ENCODE results near the gene ALOXE3.

The ALOXE3 gene

GRCh38 chr17:8100763-8101162, 17.6 kb downstream of the ALOXE3 start:
- no peak overlapping the region for H3K4me3 ChIP-seq (ENCODE audit: low read depth in 1 of 5, low read length in 5 of 5)

GRCh38 chr17:8100111-8100510, 18.2 kb downstream of the ALOXE3 start:
- Histone ChIP-seq H3K9me3 (ENCODE audit: control insufficient read depth in 5 of 5, low read length in 5 of 5) (no peaks in the 10 kb centered on the region), H3K27me3 (ENCODE audit: control insufficient read depth in 5 of 5, insufficient read depth in 4 of 5, low read length in 5 of 5) (peaks cover 3 to 13% (median 11%) of the 10 kb centered on the region in 5 donors), H3K9ac (ENCODE audit: low read length in 5 of 5) (no peak overlapping the region), H3K36me3 (ENCODE audit: control insufficient read depth in 5 of 5, insufficient read depth in 5 of 5, low read length in 5 of 5) (no peaks in the 10 kb centered on the region), H3K4me1 (ENCODE audit: control insufficient read depth in 5 of 5, insufficient read depth in 5 of 5, low read length in 5 of 5) (no peaks in the 10 kb centered on the region), H3K27ac (ENCODE audit: low read depth, low read length) (no peak overlapping the region), H3K4me3 (ENCODE audit: low read depth in 1 of 5, low read length in 5 of 5) (no peak overlapping the region)

More at GRCh38 chr17:8100763-8101162, 17.6 kb downstream of the ALOXE3 start:
- H3K27me3 ChIP-seq (ENCODE audit: control insufficient read depth in 5 of 5, insufficient read depth in 4 of 5, low read length in 5 of 5): peaks cover 3 to 12% (median 7%) of the 10 kb centered on the region in 5 donors
- no peaks in the 10 kb centered on the region for H3K36me3 ChIP-seq (ENCODE audit: control insufficient read depth in 5 of 5, insufficient read depth in 5 of 5, low read length in 5 of 5)
- H3K4me1 ChIP-seq (ENCODE audit: control insufficient read depth in 5 of 5, insufficient read depth in 5 of 5, low read length in 5 of 5): no peaks in the 10 kb centered on the region
- no peak overlapping the region for H3K27ac ChIP-seq (ENCODE audit: low read depth, low read length)
- no peaks in the 10 kb centered on the region for H3K9me3 ChIP-seq (ENCODE audit: control insufficient read depth in 5 of 5, low read length in 5 of 5)
- no peak overlapping the region for H3K9ac ChIP-seq (ENCODE audit: low read length in 5 of 5)

- H3K4me1 ChIP-seq (ENCODE audit: control insufficient read depth in 5 of 5, insufficient read depth in 5 of 5, low read length in 5 of 5): no peaks in the 10 kb centered on the region
- H3K27ac ChIP-seq (ENCODE audit: low read depth, low read length): no peak overlapping the region
- H3K36me3 ChIP-seq (ENCODE audit: control insufficient read depth in 5 of 5, insufficient read depth in 5 of 5, low read length in 5 of 5): no peaks in the 10 kb centered on the region
- H3K9me3 ChIP-seq (ENCODE audit: control insufficient read depth in 5 of 5, low read length in 5 of 5): no peaks in the 10 kb centered on the region
- no peak overlapping the region for H3K9ac ChIP-seq (ENCODE audit: low read length in 5 of 5)
- no peak overlapping the region for H3K4me3 ChIP-seq (ENCODE audit: low read depth in 1 of 5, low read length in 5 of 5)
- H3K27me3 ChIP-seq (ENCODE audit: control insufficient read depth in 5 of 5, insufficient read depth in 4 of 5, low read length in 5 of 5): peaks cover 5 to 29% (median 20%) of the 10 kb centered on the region in 5 donors
These were observed 21.8 kb downstream of the ALOXE3 start for GRCh38 chr17:8096541-8096940.

- Histone ChIP-seq H3K4me1 (ENCODE audit: control insufficient read depth in 5 of 5, insufficient read depth in 5 of 5, low read length in 5 of 5) (no peaks in the 10 kb centered on the region), H3K36me3 (ENCODE audit: control insufficient read depth in 5 of 5, insufficient read depth in 5 of 5, low read length in 5 of 5) (no peaks in the 10 kb centered on the region), H3K27me3 (ENCODE audit: control insufficient read depth in 5 of 5, insufficient read depth in 4 of 5, low read length in 5 of 5) (peaks cover 5 to 36% (median 27%) of the 10 kb centered on the region in 5 donors), H3K9me3 (ENCODE audit: control insufficient read depth in 5 of 5, low read length in 5 of 5) (no peaks in the 10 kb centered on the region), H3K9ac (ENCODE audit: low read length in 5 of 5) (no peak overlapping the region), H3K27ac (ENCODE audit: low read depth, low read length) (no peak overlapping the region), H3K4me3 (ENCODE audit: low read depth in 1 of 5, low read length in 5 of 5) (no peak overlapping the region)
These were observed 23.0 kb downstream of the ALOXE3 start for GRCh38 chr17:8095361-8095760.

GRCh38 chr17:8091033-8091687, 27.2 kb downstream of the ALOXE3 start:
- H3K9me3 ChIP-seq (ENCODE audit: control insufficient read depth in 5 of 5, low read length in 5 of 5): no peaks in the 10 kb centered on the region
- no peak overlapping the region for H3K4me3 ChIP-seq (ENCODE audit: low read depth in 1 of 5, low read length in 5 of 5)
- no peak overlapping the region for H3K9ac ChIP-seq (ENCODE audit: low read length in 5 of 5)
- H3K27me3 ChIP-seq (ENCODE audit: control insufficient read depth in 5 of 5, insufficient read depth in 4 of 5, low read length in 5 of 5): peaks cover 7 to 49% (median 26%) of the 10 kb centered on the region in 5 donors
- no peaks in the 10 kb centered on the region for H3K36me3 ChIP-seq (ENCODE audit: control insufficient read depth in 5 of 5, insufficient read depth in 5 of 5, low read length in 5 of 5)
- no peaks in the 10 kb centered on the region for H3K4me1 ChIP-seq (ENCODE audit: control insufficient read depth in 5 of 5, insufficient read depth in 5 of 5, low read length in 5 of 5)
- H3K27ac ChIP-seq (ENCODE audit: low read depth, low read length): no peak overlapping the region

GRCh38 chr17:8089728-8090127, 28.6 kb downstream of the ALOXE3 start:
- H3K4me3 ChIP-seq (ENCODE audit: low read depth in 1 of 5, low read length in 5 of 5): no peak overlapping the region
- H3K27ac ChIP-seq (ENCODE audit: low read depth, low read length): no peak overlapping the region
- H3K4me1 ChIP-seq (ENCODE audit: control insufficient read depth in 5 of 5, insufficient read depth in 5 of 5, low read length in 5 of 5): no peaks in the 10 kb centered on the region
- H3K9me3 ChIP-seq (ENCODE audit: control insufficient read depth in 5 of 5, low read length in 5 of 5): no peaks in the 10 kb centered on the region
- no peaks in the 10 kb centered on the region for H3K36me3 ChIP-seq (ENCODE audit: control insufficient read depth in 5 of 5, insufficient read depth in 5 of 5, low read length in 5 of 5)
- peaks cover 4 to 59% (median 32%) of the 10 kb centered on the region in 5 donors for H3K27me3 ChIP-seq (ENCODE audit: control insufficient read depth in 5 of 5, insufficient read depth in 4 of 5, low read length in 5 of 5)
- H3K9ac ChIP-seq (ENCODE audit: low read length in 5 of 5): no peak overlapping the region

GRCh38 chr17:8087952-8088230, 30.4 kb downstream of the ALOXE3 start:
- H3K4me3 ChIP-seq (ENCODE audit: low read depth in 1 of 5, low read length in 5 of 5): no peak overlapping the region
- no peaks in the 10 kb centered on the region for H3K4me1 ChIP-seq (ENCODE audit: control insufficient read depth in 5 of 5, insufficient read depth in 5 of 5, low read length in 5 of 5)
- H3K9ac ChIP-seq (ENCODE audit: low read length in 5 of 5): no peak overlapping the region
- H3K27me3 ChIP-seq (ENCODE audit: control insufficient read depth in 5 of 5, insufficient read depth in 4 of 5, low read length in 5 of 5): peaks cover 8 to 66% (median 38%) of the 10 kb centered on the region in 5 donors
- no peak overlapping the region for H3K27ac ChIP-seq (ENCODE audit: low read depth, low read length)
- H3K9me3 ChIP-seq (ENCODE audit: control insufficient read depth in 5 of 5, low read length in 5 of 5): no peaks in the 10 kb centered on the region
- no peaks in the 10 kb centered on the region for H3K36me3 ChIP-seq (ENCODE audit: control insufficient read depth in 5 of 5, insufficient read depth in 5 of 5, low read length in 5 of 5)

- H3K4me1 ChIP-seq (ENCODE audit: control insufficient read depth in 5 of 5, insufficient read depth in 5 of 5, low read length in 5 of 5): no peaks in the 10 kb centered on the region
- no peak within 1 kb of the TSS for H3K9ac ChIP-seq (ENCODE audit: low read length in 5 of 5)
- no peaks in the 10 kb centered on the region for H3K36me3 ChIP-seq (ENCODE audit: control insufficient read depth in 5 of 5, insufficient read depth in 5 of 5, low read length in 5 of 5)
- H3K9me3 ChIP-seq (ENCODE audit: control insufficient read depth in 5 of 5, low read length in 5 of 5): no peaks in the 10 kb centered on the region
- H3K27ac ChIP-seq (ENCODE audit: low read depth, low read length): no peak within 1 kb of the TSS
- peaks cover 12 to 61% (median 34%) of the 10 kb centered on the region in 5 donors for H3K27me3 ChIP-seq (ENCODE audit: control insufficient read depth in 5 of 5, insufficient read depth in 4 of 5, low read length in 5 of 5)
- no peak within 1 kb of the TSS for H3K4me3 ChIP-seq (ENCODE audit: low read depth in 1 of 5, low read length in 5 of 5)
These were observed 31.0 kb downstream of the ALOXE3 start, which contains the start of gene ALOX12B for GRCh38 chr17:8087075-8087951. TSS of gene ALOX12B (minus strand) at chr17:8087716. CDS start at chr17:8087442, 274 bp downstream.

- peaks cover 15 to 59% (median 26%) of the 10 kb centered on the region in 5 donors for H3K27me3 ChIP-seq (ENCODE audit: control insufficient read depth in 5 of 5, insufficient read depth in 4 of 5, low read length in 5 of 5)
- H3K36me3 ChIP-seq (ENCODE audit: control insufficient read depth in 5 of 5, insufficient read depth in 5 of 5, low read length in 5 of 5): no peaks in the 10 kb centered on the region
- peaks cover 0 to 14% (median 11%) of the 10 kb centered on the region in 5 donors for H3K4me1 ChIP-seq (ENCODE audit: control insufficient read depth in 5 of 5, insufficient read depth in 5 of 5, low read length in 5 of 5)
- no peak overlapping the region for H3K4me3 ChIP-seq (ENCODE audit: low read depth in 1 of 5, low read length in 5 of 5)
- H3K27ac ChIP-seq (ENCODE audit: low read depth, low read length): no peak overlapping the region
- no peak overlapping the region for H3K9ac ChIP-seq (ENCODE audit: low read length in 5 of 5)
- no peaks in the 10 kb centered on the region for H3K9me3 ChIP-seq (ENCODE audit: control insufficient read depth in 5 of 5, low read length in 5 of 5)
These were observed 34.1 kb downstream of the ALOXE3 start for GRCh38 chr17:8084250-8084649.

- Histone ChIP-seq H3K36me3 (ENCODE audit: control insufficient read depth in 5 of 5, insufficient read depth in 5 of 5, low read length in 5 of 5) (no peaks in the 10 kb centered on the region), H3K9me3 (ENCODE audit: control insufficient read depth in 5 of 5, low read length in 5 of 5) (no peaks in the 10 kb centered on the region), H3K27ac (ENCODE audit: low read depth, low read length) (no peak overlapping the region), H3K4me3 (ENCODE audit: low read depth in 1 of 5, low read length in 5 of 5) (no peak overlapping the region), H3K4me1 (ENCODE audit: control insufficient read depth in 5 of 5, insufficient read depth in 5 of 5, low read length in 5 of 5) (peaks cover 0 to 16% (median 14%) of the 10 kb centered on the region in 5 donors), H3K27me3 (ENCODE audit: control insufficient read depth in 5 of 5, insufficient read depth in 4 of 5, low read length in 5 of 5) (peaks cover 18 to 56% (median 35%) of the 10 kb centered on the region in 5 donors), H3K9ac (ENCODE audit: low read length in 5 of 5) (no peak overlapping the region)
These were observed 36.0 kb downstream of the ALOXE3 start for GRCh38 chr17:8082292-8082691.

Data from subcutaneous abdominal adipose tissue (tissue), 5 donors.